Measurements from ENCODE around the gene MOB1A.
"Not testable (repeated sequence)": the region's sequence is repeated elsewhere in the genome, so short reads cannot be mapped to it uniquely, and the experiment has no call there.

Gene MOB1A

DNA sequence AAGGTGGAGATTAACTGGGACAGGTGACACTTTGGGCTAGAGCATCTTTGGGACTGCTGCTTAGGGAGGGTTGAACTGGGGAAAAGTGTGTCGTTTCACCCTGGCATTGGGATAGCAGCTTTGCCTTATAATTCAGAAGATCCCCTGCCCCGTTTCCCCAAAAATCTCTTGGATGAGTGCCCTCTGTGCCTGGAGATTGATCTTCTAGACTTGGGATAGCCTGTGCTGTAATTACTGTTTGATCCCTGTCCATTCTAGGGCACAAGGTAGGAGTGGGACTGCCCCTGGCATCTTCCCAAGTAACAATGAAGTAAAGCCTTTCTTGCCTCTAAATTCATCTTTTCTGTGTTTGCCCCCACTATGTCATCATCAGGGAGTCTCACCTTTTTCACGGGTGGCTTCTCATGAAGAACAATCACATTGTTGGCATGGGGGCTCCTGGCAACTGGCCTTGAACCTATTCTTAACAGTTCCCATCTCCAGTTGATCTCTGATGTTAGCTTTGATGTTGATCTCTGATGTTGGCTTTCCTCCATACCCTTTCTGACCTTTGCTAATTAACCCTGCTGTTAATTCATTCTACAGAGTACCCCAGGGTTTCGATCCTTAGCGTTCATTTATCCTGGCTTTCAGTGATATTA, 41.3 kb upstream of the MOB1A start:
- no peaks in the 10 kb centered on the region; the same call in 1 of the 2 replicates for H3K36me3 ChIP-seq (ENCODE audit: insufficient read depth)
- H3K4me2 ChIP-seq, result no peak overlapping the region
- H3K4me3 ChIP-seq (IDR thresholded peaks at IDR 0.05; ENCODE audit: insufficient read depth, low read depth, low read length), result no peak overlapping the region
- TF ChIP-seq, protein P1, sequence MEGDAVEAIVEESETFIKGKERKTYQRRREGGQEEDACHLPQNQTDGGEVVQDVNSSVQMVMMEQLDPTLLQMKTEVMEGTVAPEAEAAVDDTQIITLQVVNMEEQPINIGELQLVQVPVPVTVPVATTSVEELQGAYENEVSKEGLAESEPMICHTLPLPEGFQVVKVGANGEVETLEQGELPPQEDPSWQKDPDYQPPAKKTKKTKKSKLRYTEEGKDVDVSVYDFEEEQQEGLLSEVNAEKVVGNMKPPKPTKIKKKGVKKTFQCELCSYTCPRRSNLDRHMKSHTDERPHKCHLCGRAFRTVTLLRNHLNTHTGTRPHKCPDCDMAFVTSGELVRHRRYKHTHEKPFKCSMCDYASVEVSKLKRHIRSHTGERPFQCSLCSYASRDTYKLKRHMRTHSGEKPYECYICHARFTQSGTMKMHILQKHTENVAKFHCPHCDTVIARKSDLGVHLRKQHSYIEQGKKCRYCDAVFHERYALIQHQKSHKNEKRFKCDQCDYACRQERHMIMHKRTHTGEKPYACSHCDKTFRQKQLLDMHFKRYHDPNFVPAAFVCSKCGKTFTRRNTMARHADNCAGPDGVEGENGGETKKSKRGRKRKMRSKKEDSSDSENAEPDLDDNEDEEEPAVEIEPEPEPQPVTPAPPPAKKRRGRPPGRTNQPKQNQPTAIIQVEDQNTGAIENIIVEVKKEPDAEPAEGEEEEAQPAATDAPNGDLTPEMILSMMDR (conservative IDR thresholded peaks at IDR 0.05; ENCODE audit: low read depth, low read length), result no peak
- H4K20me1 ChIP-seq (ENCODE audit: insufficient read depth), result no peaks in the 10 kb centered on the region
- H3K9ac ChIP-seq, result no peak overlapping the region
- no peaks in the 10 kb centered on the region for H3K79me2 ChIP-seq (ENCODE audit: insufficient read depth, low read depth)
- no peak overlapping the region for H2AFZ ChIP-seq (ENCODE audit: low read depth)
- peaks cover 7% of the 10 kb centered on the region for H3K4me1 ChIP-seq (ENCODE audit: low read depth, poor library complexity, severe bottlenecking)
- H3K27ac ChIP-seq, result no peak overlapping the region
- H3K27me3 ChIP-seq (ENCODE audit: insufficient read depth, low read depth), result no peaks in the 10 kb centered on the region

DNA sequence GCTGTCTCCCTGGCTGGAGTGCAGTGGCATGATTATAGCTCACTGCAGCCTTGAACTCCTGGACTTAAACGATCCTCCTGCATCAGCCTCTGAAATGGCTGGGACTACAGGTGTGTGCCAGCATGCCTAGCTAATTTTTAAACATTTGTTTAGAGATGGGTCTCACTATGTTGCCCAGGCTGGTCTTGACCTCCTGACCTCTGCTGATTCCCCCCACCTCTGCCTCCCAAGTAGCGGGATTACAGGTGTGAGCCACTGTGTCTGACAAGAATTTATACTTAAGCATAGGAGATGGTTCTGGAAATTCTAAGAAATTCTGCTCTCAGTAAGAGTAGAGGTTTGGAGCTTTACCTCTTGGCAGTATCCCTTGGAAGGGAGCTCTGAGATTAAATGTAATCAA, 38.0 kb upstream of the MOB1A start:
- no peak overlapping the region for H3K4me3 ChIP-seq (IDR thresholded peaks at IDR 0.05; ENCODE audit: insufficient read depth, low read depth, low read length)
- no peak overlapping the region for H3K9ac ChIP-seq
- H3K79me2 ChIP-seq (ENCODE audit: insufficient read depth, low read depth), result no peaks in the 10 kb centered on the region; the same call in 1 of the 2 replicates
- H2AFZ ChIP-seq (ENCODE audit: low read depth), result no peak overlapping the region
- H3K4me1 ChIP-seq (ENCODE audit: low read depth, poor library complexity, severe bottlenecking), result peaks cover 21% of the 10 kb centered on the region
- H3K36me3 ChIP-seq (ENCODE audit: insufficient read depth), result peaks cover 10% of the 10 kb centered on the region; the same call in 1 of the 2 replicates
- no peaks in the 10 kb centered on the region for H4K20me1 ChIP-seq (ENCODE audit: insufficient read depth)
- TF ChIP-seq, protein P1 (conservative IDR thresholded peaks at IDR 0.05; ENCODE audit: low read depth, low read length), result no peak
- no peak overlapping the region for H3K27ac ChIP-seq
- H3K27me3 ChIP-seq (ENCODE audit: insufficient read depth, low read depth), result no peaks in the 10 kb centered on the region
- no peak overlapping the region for H3K4me2 ChIP-seq

DNA sequence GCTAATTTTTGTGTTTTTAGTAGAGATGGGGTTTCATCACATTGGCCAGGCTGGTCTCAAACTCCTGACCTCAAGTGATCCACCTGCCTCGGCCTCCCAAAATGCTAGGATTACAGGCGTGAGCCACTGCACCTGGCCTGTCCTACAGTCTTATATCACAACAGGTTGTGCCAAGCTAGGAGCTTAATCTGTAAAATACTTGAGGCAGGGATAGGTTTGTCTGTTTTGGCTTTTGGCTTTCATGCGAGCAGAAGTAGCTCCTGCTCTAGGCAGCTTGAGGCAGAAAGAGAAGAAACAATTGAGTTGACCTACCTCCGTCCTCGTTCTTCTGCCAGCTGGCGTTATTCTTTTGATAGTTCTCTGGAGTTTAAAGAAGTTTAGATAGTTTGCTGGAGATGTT, 37.1 kb upstream of the MOB1A start:
- H3K4me2 ChIP-seq; H3K27me3 ChIP-seq (ENCODE audit: insufficient read depth, low read depth); H3K79me2 ChIP-seq (ENCODE audit: insufficient read depth, low read depth); H3K9ac ChIP-seq; H2AFZ ChIP-seq (ENCODE audit: low read depth); H3K27ac ChIP-seq; H4K20me1 ChIP-seq (ENCODE audit: insufficient read depth); H3K4me3 ChIP-seq (IDR thresholded peaks at IDR 0.05; ENCODE audit: insufficient read depth, low read depth, low read length): not testable (repeated sequence)
- H3K36me3 ChIP-seq (ENCODE audit: insufficient read depth), result peaks cover 13% of the 10 kb centered on the region; the same call in 1 of the 2 replicates
- H3K4me1 ChIP-seq (ENCODE audit: low read depth, poor library complexity, severe bottlenecking), result peaks cover 29% of the 10 kb centered on the region

DNA sequence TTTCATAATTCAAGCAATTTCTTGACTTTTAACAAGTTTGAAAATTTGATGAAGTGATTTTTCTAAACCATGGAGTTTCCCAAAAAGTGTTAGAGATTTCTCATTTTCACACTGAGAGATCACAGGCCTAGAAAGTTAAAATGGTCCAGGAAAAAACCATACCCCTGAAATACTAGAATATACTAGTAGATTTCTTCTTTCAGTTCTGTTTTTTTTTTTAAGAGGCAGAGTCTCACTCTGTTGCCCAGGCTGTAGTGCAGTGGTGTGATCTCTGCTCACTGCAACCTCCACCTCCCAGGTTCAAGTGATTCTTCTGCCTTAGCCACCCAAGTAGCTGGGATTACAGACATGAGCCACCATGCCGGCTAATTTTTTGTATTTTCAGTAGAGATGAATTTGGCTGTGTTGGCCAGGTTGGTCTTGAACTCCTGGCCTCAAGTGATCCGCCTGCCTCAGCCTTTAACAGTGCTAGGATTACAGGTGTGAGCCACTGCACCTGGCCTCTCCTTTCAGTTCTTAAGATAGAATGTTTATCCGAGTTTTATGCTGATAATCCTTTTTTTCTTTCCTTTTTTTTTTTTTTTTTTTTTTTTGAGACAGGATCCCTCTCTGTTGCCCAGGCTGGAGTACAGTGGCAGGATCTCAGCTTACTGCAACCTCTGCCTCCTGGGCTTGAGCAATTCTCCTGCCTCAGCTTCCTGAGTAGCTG, 34.2 kb upstream of the MOB1A start:
- peaks cover 6% of the 10 kb centered on the region; the same call in 1 of the 2 replicates for H4K20me1 ChIP-seq (ENCODE audit: insufficient read depth)

More for the DNA sequence above, 34.2 kb upstream of the MOB1A start:
- Histone ChIP-seq H2AFZ (ENCODE audit: low read depth) (no peak overlapping the region), H3K4me2 (no peak overlapping the region), H3K4me1 (ENCODE audit: low read depth, poor library complexity, severe bottlenecking) (peaks cover 57% of the 10 kb centered on the region), H3K9ac (no peak overlapping the region), H3K27ac (no peak overlapping the region; the same call in 1 of the 2 replicates), H3K79me2 (ENCODE audit: insufficient read depth, low read depth) (peaks cover 33% of the 10 kb centered on the region), H3K4me3 (IDR thresholded peaks at IDR 0.05; ENCODE audit: insufficient read depth, low read depth, low read length) (no peak overlapping the region), H3K27me3 (ENCODE audit: insufficient read depth, low read depth) (no peaks in the 10 kb centered on the region), H3K36me3 (ENCODE audit: insufficient read depth) (peaks cover 31% of the 10 kb centered on the region; the same call in 1 of the 2 replicates)
- TF ChIP-seq, protein P1 (conservative IDR thresholded peaks at IDR 0.05; ENCODE audit: low read depth, low read length), result no peak

All from KMS-11 (cell line).